Activated CD8-positive, alpha-beta T cell treated with anti-CD3 and anti-CD28 coated beads for 36 hours (primary cell): Measurements from ENCODE around the gene ITGA1. TPM values are rescaled to one million over a fixed set of nuclear protein-coding genes. Genes with fewer than 3 reads are reported as not detected.

Source experiments
- ATAC-seq: fragments of 200-7000 bp; cut with Tn5 transposase; one replicate; pipeline ENCODE4 v1.10.0; 2021; ENCODE audit warnings: mild to moderate bottlenecking, moderate library complexity
- CTCF ChIA-PET: fragments of 350-600 bp; sonication (Branson Sonifier 250); formaldehyde crosslinking; loops from one replicate; lab custom pipeline; 2021; ENCODE audit warnings: antibody characterized with exemption; lab: Charles Lee
- POLR2A ChIA-PET: fragments of 350-600 bp; sonication (Branson Sonifier 250); formaldehyde crosslinking; loops from one replicate; lab custom pipeline; 2021; ENCODE audit warnings: antibody characterized with exemption; lab: Charles Lee
- DNase-seq: peaks from one replicate; pipeline ENCODE4 v3.0.0-alpha.2; 2020
- H3K27ac Mint-ChIP-seq: one replicate; pipeline ENCODE4 v1.8.0; 2021; ENCODE audit warnings: mild to moderate bottlenecking, mixed read lengths
- H3K27me3 Mint-ChIP-seq: one replicate; pipeline ENCODE4 v1.8.0; 2021; ENCODE audit warnings: mixed read lengths
- H3K36me3 Mint-ChIP-seq: one replicate; pipeline ENCODE4 v1.8.0; 2021; ENCODE audit warnings: low read depth, mixed read lengths
- H3K4me1 Mint-ChIP-seq: one replicate; pipeline ENCODE4 v1.8.0; 2021; ENCODE audit warnings: low read depth, mixed read lengths
- H3K4me3 Mint-ChIP-seq: one replicate; pipeline ENCODE4 v1.8.0; 2021; ENCODE audit warnings: mild to moderate bottlenecking, moderate library complexity, mixed read lengths
- H3K9me3 Mint-ChIP-seq: one replicate; pipeline ENCODE4 v1.8.0; 2021; ENCODE audit warnings: mixed read lengths
- intact Hi-C: fragments of 100-400 bp; cut with micrococcal nuclease; formaldehyde crosslinking; loops from one replicate; pipeline ENCODE4 v1.10.0; 2022
- total RNA-seq, 2 experiments: library from RNA; stranded (reverse); gene quantifications; one replicate each; pipeline ENCODE4 v1.2.3, GENCODE V29; 2021
- TF ChIP-seq, protein P1 (sequence below): fragments of 200-600 bp; IDR thresholded peaks from one replicate; pipeline ENCODE4 v1.8.0; 2022; ENCODE audit warnings: antibody characterized with exemption, mild to moderate bottlenecking

The ITGA1 gene
- total RNA-seq, 2 experiments from 2014 or later: 5.1 to 6.0 TPM

DNA sequence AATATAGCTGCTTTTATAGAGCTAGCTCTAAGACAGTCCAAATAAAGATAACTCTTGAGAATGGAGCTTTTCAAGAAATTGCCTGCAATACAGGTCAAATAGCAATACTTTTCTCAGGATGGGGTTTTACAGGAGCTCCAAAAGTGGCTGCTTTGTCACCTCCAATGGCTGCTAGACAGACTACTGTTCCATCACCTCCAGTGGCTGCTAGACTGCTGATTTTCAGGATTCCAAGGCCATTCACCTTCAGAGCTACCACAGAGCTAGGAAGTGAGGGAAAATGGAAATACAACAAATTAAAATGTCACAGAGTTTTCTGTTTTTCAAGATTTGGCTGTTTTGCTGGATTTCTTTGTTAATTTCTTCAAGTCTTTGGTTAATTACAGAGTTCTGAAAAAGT is 8.5 kb upstream of the ITGA1 start:
- DNase-seq (no peak), ATAC-seq (no peak)
- no peaks in the 10 kb centered on the region for H3K27me3 Mint-ChIP-seq
- no peak overlapping the region for H3K27ac Mint-ChIP-seq
- no peak overlapping the region for H3K4me3 Mint-ChIP-seq
- no peaks in the 10 kb centered on the region for H3K36me3 Mint-ChIP-seq
- no peaks in the 10 kb centered on the region for H3K9me3 Mint-ChIP-seq
- peaks cover 23% of the 10 kb centered on the region for H3K4me1 Mint-ChIP-seq
- TF ChIP-seq, protein P1, sequence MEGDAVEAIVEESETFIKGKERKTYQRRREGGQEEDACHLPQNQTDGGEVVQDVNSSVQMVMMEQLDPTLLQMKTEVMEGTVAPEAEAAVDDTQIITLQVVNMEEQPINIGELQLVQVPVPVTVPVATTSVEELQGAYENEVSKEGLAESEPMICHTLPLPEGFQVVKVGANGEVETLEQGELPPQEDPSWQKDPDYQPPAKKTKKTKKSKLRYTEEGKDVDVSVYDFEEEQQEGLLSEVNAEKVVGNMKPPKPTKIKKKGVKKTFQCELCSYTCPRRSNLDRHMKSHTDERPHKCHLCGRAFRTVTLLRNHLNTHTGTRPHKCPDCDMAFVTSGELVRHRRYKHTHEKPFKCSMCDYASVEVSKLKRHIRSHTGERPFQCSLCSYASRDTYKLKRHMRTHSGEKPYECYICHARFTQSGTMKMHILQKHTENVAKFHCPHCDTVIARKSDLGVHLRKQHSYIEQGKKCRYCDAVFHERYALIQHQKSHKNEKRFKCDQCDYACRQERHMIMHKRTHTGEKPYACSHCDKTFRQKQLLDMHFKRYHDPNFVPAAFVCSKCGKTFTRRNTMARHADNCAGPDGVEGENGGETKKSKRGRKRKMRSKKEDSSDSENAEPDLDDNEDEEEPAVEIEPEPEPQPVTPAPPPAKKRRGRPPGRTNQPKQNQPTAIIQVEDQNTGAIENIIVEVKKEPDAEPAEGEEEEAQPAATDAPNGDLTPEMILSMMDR: no peak
- ChIA-PET CTCF (interaction anchor here (1.0 to 1.7 kb wide), 5 partner anchors 16 to 136 kb away, joined by 3 to 7 read pairs (median 3); no protein-coding TSS in a partner anchor), POLR2A (no interaction called here)
- intact Hi-C loops: no loop called here

DNA sequence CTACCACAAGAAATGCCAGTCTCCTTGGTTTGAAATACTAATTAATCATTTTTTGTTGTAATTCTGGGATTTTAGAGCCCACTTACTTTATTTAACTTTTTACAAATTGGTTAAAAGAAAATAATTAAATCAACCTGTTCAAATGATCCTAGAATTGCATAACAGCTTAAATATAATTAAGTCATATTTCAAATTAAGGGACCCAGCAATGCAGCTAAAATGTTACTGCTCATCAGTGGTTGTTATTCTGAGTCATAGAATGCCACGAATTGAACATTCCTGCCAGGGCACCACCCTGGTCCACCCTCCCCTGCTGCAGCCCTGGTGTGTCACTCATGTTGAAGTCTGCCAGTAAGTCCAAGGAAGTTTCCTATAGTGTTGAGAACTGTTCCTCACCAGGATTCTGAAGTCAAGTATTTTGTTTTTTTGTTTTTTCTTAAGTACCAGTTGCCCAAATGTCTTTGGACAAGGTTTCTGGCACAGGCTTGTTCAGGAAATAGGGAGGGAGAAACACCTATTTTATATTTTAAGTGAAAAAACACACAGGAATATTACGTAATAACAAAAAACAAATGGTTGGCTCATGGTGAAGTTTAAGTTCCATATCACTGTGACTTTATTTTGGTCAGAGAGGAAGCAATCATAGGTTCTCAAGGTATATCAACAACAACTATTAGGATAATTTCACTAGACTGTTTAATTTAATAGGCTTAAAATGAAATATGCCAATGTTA is 4.3 kb upstream of the ITGA1 start:
- CTCF ChIA-PET: no interaction called here

DNA sequence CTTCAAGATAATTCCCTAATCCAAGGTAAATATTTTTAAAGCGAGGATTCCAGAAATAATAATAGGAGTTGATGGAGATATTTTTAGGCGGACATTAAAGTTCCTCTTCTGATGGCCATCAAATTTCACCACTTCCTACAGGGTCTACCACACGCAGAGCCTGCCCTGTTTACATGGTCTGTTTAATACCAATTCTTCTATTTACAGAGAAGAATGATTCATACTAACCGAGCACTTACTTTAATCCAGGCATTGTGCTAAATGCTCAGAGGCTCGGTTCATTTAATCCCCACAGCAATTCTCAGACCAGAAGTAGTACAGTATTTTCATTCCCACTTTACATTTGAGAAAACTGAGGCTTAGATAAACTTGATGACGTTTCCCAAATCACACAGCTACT is 3.0 kb upstream of the ITGA1 start:
- ChIA-PET POLR2A (no interaction called here), CTCF (no interaction called here)
- H3K4me1 Mint-ChIP-seq: peaks cover 31% of the 10 kb centered on the region
- no peaks in the 10 kb centered on the region for H3K9me3 Mint-ChIP-seq
- no peaks in the 10 kb centered on the region for H3K27me3 Mint-ChIP-seq
- H3K36me3 Mint-ChIP-seq: no peaks in the 10 kb centered on the region
- no peak overlapping the region for H3K4me3 Mint-ChIP-seq
- intact Hi-C loops: loop anchor here (5.0 to 10.0 kb wide), 4 partner anchors 42 to 310 kb away; no protein-coding TSS in a partner anchor
- DNase-seq: no peak
- no peak overlapping the region for H3K27ac Mint-ChIP-seq
- TF ChIP-seq, protein P1: no peak
- no peak for ATAC-seq

More for the DNA sequence above, 4.3 kb upstream of the ITGA1 start:
- ATAC-seq: no peak
- Mint-ChIP-seq H3K27ac (no peak overlapping the region), H3K27me3 (no peaks in the 10 kb centered on the region), H3K36me3 (no peaks in the 10 kb centered on the region), H3K4me1 (peaks cover 20% of the 10 kb centered on the region), H3K4me3 (no peak overlapping the region), H3K9me3 (no peaks in the 10 kb centered on the region)
- no peak for DNase-seq
- POLR2A ChIA-PET: no interaction called here
- TF ChIP-seq, protein P1: no peak
- intact Hi-C loops: loop anchor here (10.0 kb wide), 2 partner anchors 79 to 311 kb away; no protein-coding TSS in a partner anchor

DNA sequence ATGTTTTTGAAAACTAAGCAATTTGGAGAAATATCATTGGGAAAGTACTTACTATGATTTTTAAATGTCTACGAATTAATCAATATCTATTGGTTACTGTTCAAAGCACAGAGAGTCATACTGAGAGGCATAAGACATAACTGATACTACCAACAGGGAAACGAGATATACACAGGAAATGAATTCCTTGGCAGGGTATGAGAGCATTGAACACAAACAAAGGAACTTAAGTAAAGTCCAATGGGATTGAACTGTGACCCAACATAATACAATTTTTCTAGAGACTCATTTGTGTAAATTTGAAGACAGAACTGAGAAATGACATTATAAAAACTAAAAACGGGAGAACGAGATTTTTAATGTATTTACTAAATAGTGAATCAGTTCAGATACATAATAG is 1.3 kb upstream of the ITGA1 start:
- Mint-ChIP-seq H3K9me3 (no peaks in the 10 kb centered on the region), H3K27me3 (no peaks in the 10 kb centered on the region), H3K36me3 (peaks cover 8% of the 10 kb centered on the region), H3K4me3 (peak overlapping the region; percentile 8), H3K4me1 (peaks cover 44% of the 10 kb centered on the region), H3K27ac (no peak overlapping the region)
- intact Hi-C loops: loop anchor here (5.0 to 10.0 kb wide), 4 partner anchors 44 to 308 kb away; no protein-coding TSS in a partner anchor
- ATAC-seq (no peak), DNase-seq (no peak)
- ChIA-PET POLR2A (interaction anchor here (1.6 kb wide), 1 partner anchor 11 kb away, joined by 7 read pairs; no protein-coding TSS in a partner anchor), CTCF (interaction anchor here (1.8 to 2.4 kb wide), 2 partner anchors 21 to 128 kb away, joined by 7 to 13 read pairs; no protein-coding TSS in a partner anchor)
- TF ChIP-seq, protein P1: no peak
